Breast epithelium (tissue), 4 donors: ENCODE data around the gene OGFOD3. TPM values are rescaled to one million over a fixed set of nuclear protein-coding genes. Genes with fewer than 3 reads are reported as not detected.
A peak's percentile ranks its signal among the peaks of the same experiment; 100 is the strongest.

Experiments
- DNase-seq, 2 donors: peaks; one replicate each; pipeline ENCODE4 v3.0.0-alpha.2; 2019; ENCODE audit warnings: low spot score in 2 of 2
- H3K27ac ChIP-seq, 2 donors: fragments of 200-600 bp; sonication (generic) in 1 of 2; one replicate each; pipeline ENCODE4 v1.5.1; 2016 to 2019; ENCODE audit warnings: mild to moderate bottlenecking in 1 of 2
- H3K27me3 ChIP-seq, 2 donors: fragments of 200-600 bp; sonication (generic) in 1 of 2; one replicate each; pipeline versions ENCODE4 v1.5.1 to v1.6.0; 2017 to 2019; ENCODE audit warnings: control low read depth in 1 of 2, mild to moderate bottlenecking in 1 of 2
- H3K36me3 ChIP-seq: fragments of 200-600 bp; one replicate; pipeline ENCODE4 v1.5.1; 2019
- H3K4me1 ChIP-seq, 2 donors: fragments of 200-600 bp; sonication (generic); one replicate each; pipeline ENCODE4 v1.5.1; 2016 to 2019; ENCODE audit warnings: control low read depth in 1 of 2
- H3K4me3 ChIP-seq, 3 donors: fragments of 200-600 bp; sonication (generic); 1 replicate in 2 of 3; 2 replicates in 1 of 3; pipeline ENCODE4 v1.5.1; 2016 to 2019; ENCODE audit warnings: mild to moderate bottlenecking in 3 of 3, moderate library complexity in 2 of 3
- H3K9me3 ChIP-seq, 2 donors: fragments of 200-600 bp; sonication (generic) in 1 of 2; one replicate each; pipeline ENCODE4 v1.5.1; 2016 to 2019; ENCODE audit warnings: control low read depth in 1 of 2
- CTCF ChIP-seq, 3 donors: fragments of 450-650 bp; IDR thresholded peaks; one replicate each; pipeline ENCODE4 v1.5.1; 2016 to 2017; ENCODE audit warnings: antibody characterized with exemption in 3 of 3, mild to moderate bottlenecking in 3 of 3, moderate library complexity in 3 of 3
- POLR2A ChIP-seq: fragments of 450-650 bp; IDR thresholded peaks from one replicate; pipeline ENCODE4 v1.6.1; 2016; ENCODE audit warnings: antibody characterized with exemption, mild to moderate bottlenecking, moderate library complexity
- POLR2AphosphoS5 ChIP-seq, 3 donors: sonication (generic); formaldehyde crosslinking; IDR thresholded peaks; one replicate each; pipeline ENCODE4 v1.6.1; 2017; ENCODE audit warnings: antibody characterized with exemption in 3 of 3
- intact Hi-C: fragments of 100-400 bp; cut with DNase I; formaldehyde crosslinking; loops from one replicate; pipeline ENCODE4 v1.15.1; 2023; ENCODE audit warnings: low total_unique reads
- total RNA-seq, 3 donors: library from RNA; depleted of rRNA; stranded (reverse); fragments of >200 nt; gene quantifications; one replicate each; pipeline ENCODE4 v1.1.0, GENCODE V29; 2016

Gene OGFOD3
- total RNA-seq, 3 donors from 2014 or later: 26.3 to 32.8 (median 28.5) TPM

- TF ChIP-seq POLR2A (no peak), CTCF (IDR thresholded peaks at IDR 0.05) (no peak), POLR2AphosphoS5 (IDR thresholded peaks at IDR 0.05) (no peak)
- intact Hi-C loops: no loop called here
- no peaks in the 10 kb centered on the region for H3K36me3 ChIP-seq
- H3K9me3 ChIP-seq: no peaks in the 10 kb centered on the region
- H3K4me3 ChIP-seq: no peak overlapping the region
- DNase-seq: no peak
- no peak overlapping the region for H3K27ac ChIP-seq
- H3K27me3 ChIP-seq: no peaks in the 10 kb centered on the region
- H3K4me1 ChIP-seq: peaks cover 0 to 3% of the 10 kb centered on the region in 2 donors
These were observed 74.0 kb downstream of the OGFOD3 start for GRCh38 chr17:82344175-82344907.

- H3K27ac ChIP-seq: no peak overlapping the region
- H3K27me3 ChIP-seq: no peaks in the 10 kb centered on the region
- H3K4me1 ChIP-seq: peaks cover 0 to 4% of the 10 kb centered on the region in 2 donors
- H3K36me3 ChIP-seq: no peaks in the 10 kb centered on the region
- no peaks in the 10 kb centered on the region for H3K9me3 ChIP-seq
- TF ChIP-seq POLR2AphosphoS5 (IDR thresholded peaks at IDR 0.05) (no peak), CTCF (IDR thresholded peaks at IDR 0.05) (no peak), POLR2A (no peak)
- no peak overlapping the region for H3K4me3 ChIP-seq
- DNase-seq: no peak
- intact Hi-C loops: no loop called here
These were observed 74.8 kb downstream of the OGFOD3 start for GRCh38 chr17:82343560-82343959.

- Histone ChIP-seq H3K36me3 (no peaks in the 10 kb centered on the region), H3K27ac (no peak overlapping the region), H3K27me3 (no peaks in the 10 kb centered on the region), H3K9me3 (no peaks in the 10 kb centered on the region), H3K4me3 (no peak overlapping the region), H3K4me1 (peaks cover 0 to 4% of the 10 kb centered on the region in 2 donors)
- intact Hi-C loops: no loop called here
- DNase-seq: no peak
- TF ChIP-seq POLR2AphosphoS5 (IDR thresholded peaks at IDR 0.05): no peak
- TF ChIP-seq CTCF (IDR thresholded peaks at IDR 0.05): no peak
- TF ChIP-seq POLR2A: no peak
These were observed 75.9 kb downstream of the OGFOD3 start for GRCh38 chr17:82342361-82343079.

GRCh38 chr17:82339634-82340580 is 78.5 kb downstream of the OGFOD3 start:
- H3K27ac ChIP-seq: peak overlapping the region; percentile 64 to 80

More at GRCh38 chr17:82339634-82340580, 78.5 kb downstream of the OGFOD3 start:
- Histone ChIP-seq H3K4me1 (peaks cover 0 to 4% of the 10 kb centered on the region in 2 donors), H3K36me3 (no peaks in the 10 kb centered on the region), H3K4me3 (peak overlapping the region; percentile 31 to 64 (median 44)), H3K27me3 (no peaks in the 10 kb centered on the region), H3K9me3 (no peaks in the 10 kb centered on the region)
- intact Hi-C loops: no loop called here
- TF ChIP-seq POLR2AphosphoS5 (IDR thresholded peaks at IDR 0.05): no peak
- TF ChIP-seq POLR2A: no peak
- TF ChIP-seq CTCF (IDR thresholded peaks at IDR 0.05): no peak
- DNase-seq: no peak

Other genes with a start within 250 kb of the OGFOD3 start
- gene CCDC57, start 205.7 kb downstream of the OGFOD3 start, total RNA-seq: 10 to 100 TPM; 13.4 to 56.9 (median 52.8) TPM
- 10 to 100 TPM; 10.2 to 22.6 (median 17.3) TPM for gene SLC16A3, start 189.5 kb downstream of the OGFOD3 start, total RNA-seq
- 10 to 100 TPM; 50.7 to 85.9 (median 75.2) TPM for gene CSNK1D, start 144.9 kb downstream of the OGFOD3 start, total RNA-seq
- 1 to 10 TPM in 2 of 3 donors, not detected in 1; 1.3 to 1.8 TPM for gene CD7, start 101.0 kb downstream of the OGFOD3 start, total RNA-seq
- gene SECTM1, start 84.8 kb downstream of the OGFOD3 start, total RNA-seq: 10 to 100 TPM; 11.5 to 23.9 (median 16.2) TPM
- gene TEX19, start 59.3 kb downstream of the OGFOD3 start, total RNA-seq: not detected
- under 1 TPM in 1 of 3 donors, not detected in 2; 0.33 TPM for gene UTS2R, start 46.8 kb downstream of the OGFOD3 start, total RNA-seq
- 100 to 1,000 TPM in 1 of 3 donors, 10 to 100 TPM in 2; 48.2 to 157 (median 68.2) TPM for gene HEXD, start 239 bp downstream of the OGFOD3 start, total RNA-seq
- gene CYBC1, start 32.2 kb upstream of the OGFOD3 start, total RNA-seq: 10 to 100 TPM; 54.7 to 71.4 (median 61.9) TPM
- 10 to 100 TPM; 31.9 to 59.5 (median 44.9) TPM for gene NARF, start 40.2 kb upstream of the OGFOD3 start, total RNA-seq
- 10 to 100 TPM; 25.0 to 48.6 (median 36.7) TPM for gene FOXK2, start 101.1 kb upstream of the OGFOD3 start, total RNA-seq
- gene WDR45B, start 229.9 kb upstream of the OGFOD3 start, total RNA-seq: 100 to 1,000 TPM in 1 of 3 donors, 10 to 100 TPM in 2; 74.2 to 118 (median 83.9) TPM